NB4 (cell line): ENCODE results near the gene TMEM178B.

Experiments
- POLR2A ChIP-seq: IDR thresholded peaks from 2 replicates; pipeline ENCODE4 v1.6.1; 2011; ENCODE audit warnings: mild to moderate bottlenecking; ENCODE audit not compliant: insufficient read length; ENCODE audit errors: extremely low read depth
- TF ChIP-seq, protein P1 (sequence below): IDR thresholded peaks from one replicate; pipeline ENCODE4 v1.5.1; 2012; ENCODE audit warnings: low read depth, low read length
- TF ChIP-seq, protein P2 (sequence below): IDR thresholded peaks from 2 replicates; pipeline ENCODE4 v1.6.1; 2011; ENCODE audit warnings: low read depth, low read length

DNA sequence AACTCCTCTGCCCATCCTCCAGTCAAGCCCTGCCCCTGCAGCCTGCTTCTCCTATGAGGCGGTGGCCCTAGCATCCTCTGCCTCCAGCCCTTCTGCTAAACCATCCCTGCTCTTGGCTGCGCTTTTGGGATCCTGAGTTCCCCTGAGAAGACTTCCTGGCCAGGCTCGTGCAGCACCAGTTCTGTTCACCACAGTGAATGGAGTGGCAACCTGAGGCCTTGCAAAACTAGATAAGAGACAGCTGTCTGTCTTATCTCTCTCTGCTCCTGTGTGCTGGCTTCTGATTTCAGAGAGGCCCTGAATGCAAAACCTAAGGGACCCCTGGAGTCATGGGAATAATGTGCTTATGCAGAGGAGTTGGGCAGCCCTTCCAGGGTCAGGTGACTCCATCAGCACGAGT, 119.2 kb downstream of the TMEM178B start:
- TF ChIP-seq, protein P1, sequence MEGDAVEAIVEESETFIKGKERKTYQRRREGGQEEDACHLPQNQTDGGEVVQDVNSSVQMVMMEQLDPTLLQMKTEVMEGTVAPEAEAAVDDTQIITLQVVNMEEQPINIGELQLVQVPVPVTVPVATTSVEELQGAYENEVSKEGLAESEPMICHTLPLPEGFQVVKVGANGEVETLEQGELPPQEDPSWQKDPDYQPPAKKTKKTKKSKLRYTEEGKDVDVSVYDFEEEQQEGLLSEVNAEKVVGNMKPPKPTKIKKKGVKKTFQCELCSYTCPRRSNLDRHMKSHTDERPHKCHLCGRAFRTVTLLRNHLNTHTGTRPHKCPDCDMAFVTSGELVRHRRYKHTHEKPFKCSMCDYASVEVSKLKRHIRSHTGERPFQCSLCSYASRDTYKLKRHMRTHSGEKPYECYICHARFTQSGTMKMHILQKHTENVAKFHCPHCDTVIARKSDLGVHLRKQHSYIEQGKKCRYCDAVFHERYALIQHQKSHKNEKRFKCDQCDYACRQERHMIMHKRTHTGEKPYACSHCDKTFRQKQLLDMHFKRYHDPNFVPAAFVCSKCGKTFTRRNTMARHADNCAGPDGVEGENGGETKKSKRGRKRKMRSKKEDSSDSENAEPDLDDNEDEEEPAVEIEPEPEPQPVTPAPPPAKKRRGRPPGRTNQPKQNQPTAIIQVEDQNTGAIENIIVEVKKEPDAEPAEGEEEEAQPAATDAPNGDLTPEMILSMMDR = no peak
- TF ChIP-seq, protein P2, sequence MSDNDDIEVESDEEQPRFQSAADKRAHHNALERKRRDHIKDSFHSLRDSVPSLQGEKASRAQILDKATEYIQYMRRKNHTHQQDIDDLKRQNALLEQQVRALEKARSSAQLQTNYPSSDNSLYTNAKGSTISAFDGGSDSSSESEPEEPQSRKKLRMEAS = no peak
- TF ChIP-seq POLR2A = no peak
